Fibroblast of villous mesenchyme (primary cell): ENCODE measurements around the gene TCF25. TPM values are rescaled to one million over a fixed set of nuclear protein-coding genes. Genes with fewer than 3 reads are reported as not detected.

ENCODE experiments used
- DNase-seq: peaks from one replicate; pipeline ENCODE4 v3.0.0-alpha.2; 2010; ENCODE audit warnings: low read depth
- H3K4me3 ChIP-seq: 2 replicates; pipeline ENCODE4 v1.5.1; 2011; ENCODE audit warnings: low read depth, mild to moderate bottlenecking, low read length
- CTCF ChIP-seq: IDR thresholded peaks from 2 replicates; pipeline ENCODE4 v1.5.1; 2012; ENCODE audit warnings: low read depth, mild to moderate bottlenecking, low read length; ENCODE audit not compliant: insufficient read depth
- total RNA-seq: library from RNA; depleted of rRNA; stranded (reverse); fragments of >200 nt; gene quantifications from 2 replicates; pipeline ENCODE4 v1.2.3, GENCODE V29; 2012

TCF25 gene
- total RNA-seq, 1 donor = 188 TPM

GRCh38 chr16:89843409-89844350 lies 29.7 kb upstream of the TCF25 start:
- H3K4me3 ChIP-seq = no peak overlapping the region
- DNase-seq = no peak
- no peak for TF ChIP-seq CTCF

DNA sequence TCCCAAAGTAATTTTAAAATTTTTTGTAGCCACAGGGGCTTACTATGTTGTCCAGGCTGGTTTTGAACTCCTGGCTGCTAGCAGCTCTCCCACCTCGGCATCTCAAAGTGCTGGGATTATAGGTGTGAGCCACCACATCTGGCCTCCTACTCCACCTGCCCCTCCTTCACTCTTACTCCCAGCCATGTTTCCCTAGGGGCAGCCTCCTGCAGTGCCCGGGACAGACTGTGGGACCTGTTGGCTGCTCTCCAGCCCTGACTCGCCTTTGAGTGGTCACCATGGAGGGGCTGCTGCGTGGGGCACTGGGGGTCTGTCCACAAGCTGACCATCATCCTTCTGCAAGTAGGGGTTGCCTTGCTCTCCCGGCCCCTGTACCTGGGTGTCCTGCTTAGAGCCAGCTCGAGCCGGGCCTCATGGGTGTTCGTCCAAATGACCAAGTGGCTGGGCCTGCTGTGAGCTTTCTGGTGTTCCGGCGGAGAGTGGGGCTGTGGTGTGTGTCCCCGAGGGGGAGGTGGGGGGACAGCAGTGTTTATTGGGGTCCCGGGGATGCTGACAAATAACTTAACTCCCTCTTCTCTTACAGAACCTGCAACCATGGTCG lies 28.6 kb upstream of the TCF25 start:
- no peak for DNase-seq

GRCh38 chr16:89845417-89845816 lies 28.0 kb upstream of the TCF25 start:
- H3K4me3 ChIP-seq = no peak overlapping the region
- TF ChIP-seq CTCF = no peak

More for the DNA sequence above, 28.6 kb upstream of the TCF25 start:
- TF ChIP-seq CTCF = no peak
- no peak overlapping the region for H3K4me3 ChIP-seq

GRCh38 chr16:89847051-89847939 lies 26.1 kb upstream of the TCF25 start:
- no peak overlapping the region for H3K4me3 ChIP-seq
- TF ChIP-seq CTCF = no peak
- DNase-seq = no peak

More at GRCh38 chr16:89845417-89845816, 28.0 kb upstream of the TCF25 start:
- DNase-seq = no peak

- no peak for DNase-seq
- H3K4me3 ChIP-seq = no peak overlapping the region
- no peak for TF ChIP-seq CTCF
Observed at GRCh38 chr16:89847940-89848297, 25.5 kb upstream of the TCF25 start.

DNA sequence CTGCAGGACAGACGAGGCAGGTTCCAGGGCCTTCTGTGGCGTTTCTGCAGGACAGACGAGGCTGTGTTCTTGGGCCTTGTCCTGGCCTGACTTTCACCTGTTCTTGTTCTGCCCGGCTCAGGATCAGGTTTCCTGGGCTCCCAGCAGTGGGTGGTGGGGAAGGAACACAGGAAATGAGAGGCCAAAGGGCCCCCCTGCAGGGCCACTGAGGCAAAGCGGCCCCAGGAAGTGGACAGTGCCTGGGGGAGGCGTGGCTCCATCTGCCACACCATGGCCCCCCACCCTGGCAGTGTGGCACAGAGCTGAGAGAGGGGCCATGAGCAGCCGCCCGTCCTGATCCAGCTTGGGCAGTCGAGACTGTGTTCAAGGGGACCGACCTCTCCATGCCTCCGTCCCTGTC lies 24.4 kb upstream of the TCF25 start:
- no peak overlapping the region for H3K4me3 ChIP-seq
- no peak for TF ChIP-seq CTCF
- DNase-seq = no peak
